Measurements from ENCODE around the gene TBL2.
"Not testable (repeated sequence)": the region's sequence is repeated elsewhere in the genome, so short reads cannot be mapped to it uniquely, and the experiment has no call there.

Gene TBL2

DNA sequence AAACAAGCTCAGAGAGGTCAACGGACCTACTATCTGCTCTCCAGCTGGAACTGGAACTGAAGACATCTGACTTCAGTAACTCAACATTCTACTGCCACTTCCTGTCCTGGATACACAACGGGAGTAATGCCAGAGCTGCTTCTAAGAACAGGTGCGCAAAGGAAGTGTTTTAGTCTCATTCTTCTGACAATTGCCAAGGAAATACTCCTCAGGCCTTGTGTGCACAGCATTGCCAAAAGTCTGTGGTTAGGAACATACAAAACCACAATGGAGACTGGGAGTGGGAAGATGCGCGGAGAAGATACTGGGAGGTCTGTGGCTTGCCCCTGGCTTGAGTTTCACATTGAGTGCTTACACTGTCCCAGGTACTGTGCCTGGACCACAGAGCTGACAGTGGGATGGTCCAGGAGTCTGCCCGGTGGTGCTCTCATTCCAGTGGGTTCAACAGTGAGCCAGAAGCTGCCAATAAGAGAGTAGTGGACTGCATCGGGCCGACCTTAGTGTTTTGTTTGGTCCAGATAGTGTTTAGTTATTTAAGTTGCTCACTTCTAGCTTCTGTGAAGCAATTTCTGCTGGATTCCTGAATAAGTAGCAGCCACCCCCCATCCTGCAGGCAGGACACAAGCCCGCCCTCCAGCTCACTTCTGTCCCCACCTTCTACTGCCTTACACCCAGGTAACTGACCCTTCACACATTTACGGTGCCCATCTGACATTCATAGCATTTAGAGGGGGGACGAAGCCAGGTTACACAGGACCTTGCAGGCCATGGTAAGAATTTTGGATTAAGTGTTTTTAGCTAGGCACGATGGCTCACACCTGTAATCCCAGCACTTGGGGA, 10.3 kb downstream of the TBL2 start:
- H3K4me1 ChIP-seq (ENCODE audit: control insufficient read depth, insufficient read depth, low read length, unreplicated experiment), result peaks cover 8% of the 10 kb centered on the region
- H3K36me3 ChIP-seq (ENCODE audit: insufficient read depth, low read length), result peaks cover 7% of the 10 kb centered on the region; the same call in 1 of the 2 replicates
- H2AFZ ChIP-seq (ENCODE audit: low read length, unreplicated experiment), result no peak overlapping the region
- H3K27me3 ChIP-seq (ENCODE audit: insufficient read depth, low read length), result no peaks in the 10 kb centered on the region
- H3K4me3 ChIP-seq (ENCODE audit: low read depth, low read length), result no peak overlapping the region
- no peak overlapping the region for H3K27ac ChIP-seq (ENCODE audit: low read depth, low read length)
- no peaks in the 10 kb centered on the region for H3K79me2 ChIP-seq (ENCODE audit: control insufficient read depth, insufficient read depth, low read length, unreplicated experiment)

DNA sequence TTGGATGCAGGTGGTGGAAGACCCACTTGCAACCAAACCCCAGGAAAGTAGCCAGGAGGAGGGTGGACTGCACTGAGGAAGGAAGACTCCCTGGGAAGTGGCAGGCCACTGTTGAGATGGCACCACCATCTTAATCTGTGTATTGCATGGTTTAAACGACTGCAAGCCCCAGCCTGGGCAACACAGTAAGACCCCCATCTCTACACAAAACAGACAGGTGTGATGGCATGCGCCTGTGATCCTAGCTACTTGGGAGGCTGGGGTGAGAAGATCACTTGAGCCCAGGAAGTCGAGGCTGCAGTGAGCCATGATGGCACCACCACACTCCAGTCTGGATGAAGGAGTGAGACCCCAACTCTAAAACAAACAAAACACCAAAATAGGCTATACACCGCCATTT, 11.2 kb downstream of the TBL2 start:
- no peak overlapping the region for H2AFZ ChIP-seq (ENCODE audit: low read length, unreplicated experiment)
- no peak overlapping the region for H3K4me3 ChIP-seq (ENCODE audit: low read depth, low read length)
- peaks cover 3% of the 10 kb centered on the region; the same call in 1 of the 2 replicates for H3K36me3 ChIP-seq (ENCODE audit: insufficient read depth, low read length)
- H3K27ac ChIP-seq (ENCODE audit: low read depth, low read length), result no peak overlapping the region
- no peaks in the 10 kb centered on the region for H3K79me2 ChIP-seq (ENCODE audit: control insufficient read depth, insufficient read depth, low read length, unreplicated experiment)
- no peaks in the 10 kb centered on the region for H3K27me3 ChIP-seq (ENCODE audit: insufficient read depth, low read length)
- peaks cover 8% of the 10 kb centered on the region for H3K4me1 ChIP-seq (ENCODE audit: control insufficient read depth, insufficient read depth, low read length, unreplicated experiment)

DNA sequence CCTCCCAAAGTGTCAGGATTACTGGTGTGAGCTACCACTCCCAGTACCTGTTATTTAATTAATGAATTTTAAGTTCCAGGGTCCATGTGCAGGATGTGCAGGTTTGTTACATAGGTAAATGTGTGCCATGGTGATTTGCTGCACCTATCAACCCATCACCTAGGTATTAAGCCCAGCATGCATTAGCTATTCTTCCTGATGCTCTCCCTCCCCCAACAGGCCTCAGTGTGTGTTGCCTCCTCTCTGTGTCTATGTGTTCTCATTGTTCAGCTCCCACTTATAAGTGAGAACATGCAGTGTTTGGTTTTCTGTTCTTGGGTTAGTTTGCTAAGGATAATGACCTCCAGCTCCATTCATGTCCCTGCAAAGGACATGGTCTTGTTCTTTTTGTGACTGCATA, 11.9 kb downstream of the TBL2 start:
- not testable (repeated sequence) for H3K4me1 ChIP-seq (ENCODE audit: control insufficient read depth, insufficient read depth, low read length, unreplicated experiment); H3K27me3 ChIP-seq (ENCODE audit: insufficient read depth, low read length); H3K27ac ChIP-seq (ENCODE audit: low read depth, low read length); H2AFZ ChIP-seq (ENCODE audit: low read length, unreplicated experiment); H3K36me3 ChIP-seq (ENCODE audit: insufficient read depth, low read length); H3K79me2 ChIP-seq (ENCODE audit: control insufficient read depth, insufficient read depth, low read length, unreplicated experiment)
- H3K4me3 ChIP-seq (ENCODE audit: low read depth, low read length), result peak overlapping the region; percentile 72

DNA sequence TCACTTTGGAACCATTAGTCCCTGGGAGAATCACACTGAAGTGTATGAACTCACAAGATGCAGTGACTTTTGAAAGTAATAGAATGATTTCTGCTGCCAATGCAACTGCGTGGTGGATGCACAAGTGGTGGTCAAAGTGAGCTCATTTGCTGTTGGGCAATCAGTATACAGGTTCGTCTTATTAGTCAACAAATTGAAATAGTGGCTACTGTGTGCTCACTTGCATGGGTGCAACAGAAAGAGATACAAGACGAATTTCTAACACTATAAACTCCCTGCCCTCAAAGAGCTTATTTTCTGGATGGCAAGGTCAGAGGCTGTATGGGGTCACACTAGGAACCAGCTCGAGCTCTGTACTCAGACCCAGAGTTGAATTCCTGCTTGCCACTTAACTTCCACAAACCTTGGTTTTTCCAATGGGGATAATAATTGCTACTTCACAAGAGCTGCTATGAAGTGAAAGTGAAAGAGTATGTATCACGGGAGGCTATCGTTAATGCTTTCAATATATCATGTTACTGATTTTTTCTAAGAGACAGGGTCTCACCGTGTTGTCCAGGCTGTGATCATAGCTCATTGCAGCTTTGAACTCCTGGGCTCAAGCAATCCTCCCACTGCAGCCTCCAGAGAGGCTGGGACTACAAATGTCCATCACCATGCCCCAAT, 12.6 kb downstream of the TBL2 start:
- Histone ChIP-seq H3K4me1 (ENCODE audit: control insufficient read depth, insufficient read depth, low read length, unreplicated experiment) (peaks cover 8% of the 10 kb centered on the region), H2AFZ (ENCODE audit: low read length, unreplicated experiment) (peak overlapping the region; percentile 51), H3K27me3 (ENCODE audit: insufficient read depth, low read length) (no peaks in the 10 kb centered on the region), H3K79me2 (ENCODE audit: control insufficient read depth, insufficient read depth, low read length, unreplicated experiment) (no peaks in the 10 kb centered on the region), H3K27ac (ENCODE audit: low read depth, low read length) (no peak overlapping the region), H3K4me3 (ENCODE audit: low read depth, low read length) (peak overlapping the region; percentile 72), H3K36me3 (ENCODE audit: insufficient read depth, low read length) (no peaks in the 10 kb centered on the region)

DNA sequence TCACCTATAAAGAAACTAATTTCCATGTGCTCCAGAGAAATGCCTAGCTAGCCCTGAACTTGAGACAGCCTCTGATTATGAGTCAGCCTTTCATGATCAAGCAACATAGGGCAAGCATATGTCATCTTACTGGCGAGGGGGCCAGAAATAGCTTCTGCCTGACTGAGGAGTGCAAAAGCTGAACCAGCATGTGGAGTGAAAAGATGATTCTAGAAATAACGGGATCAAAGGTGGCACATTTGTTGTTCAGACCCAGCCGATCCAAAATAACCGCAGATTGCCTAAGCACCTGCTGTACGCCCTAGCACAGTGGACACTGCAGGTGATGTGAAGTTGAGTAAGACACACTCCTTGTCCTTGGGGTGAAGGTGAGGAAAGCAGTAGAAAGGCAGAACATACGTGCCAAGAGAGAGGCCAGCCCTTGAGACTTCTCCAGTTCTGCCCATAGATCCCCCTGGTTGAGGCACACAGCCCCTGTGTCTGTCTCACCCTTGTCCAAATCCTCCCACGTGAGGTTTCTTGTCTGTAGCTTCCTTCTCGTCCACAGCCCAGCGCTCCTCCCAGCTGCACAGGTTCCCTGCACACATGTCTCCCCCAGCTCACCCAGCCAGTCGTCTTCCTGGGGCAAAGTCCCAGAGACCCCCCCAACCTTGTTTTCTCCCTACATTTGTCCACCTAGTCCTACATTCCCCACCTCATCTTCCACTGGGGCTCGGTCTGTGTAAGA, 18.1 kb downstream of the TBL2 start:
- H3K4me3 ChIP-seq (ENCODE audit: low read depth, low read length), result no peak overlapping the region

DNA sequence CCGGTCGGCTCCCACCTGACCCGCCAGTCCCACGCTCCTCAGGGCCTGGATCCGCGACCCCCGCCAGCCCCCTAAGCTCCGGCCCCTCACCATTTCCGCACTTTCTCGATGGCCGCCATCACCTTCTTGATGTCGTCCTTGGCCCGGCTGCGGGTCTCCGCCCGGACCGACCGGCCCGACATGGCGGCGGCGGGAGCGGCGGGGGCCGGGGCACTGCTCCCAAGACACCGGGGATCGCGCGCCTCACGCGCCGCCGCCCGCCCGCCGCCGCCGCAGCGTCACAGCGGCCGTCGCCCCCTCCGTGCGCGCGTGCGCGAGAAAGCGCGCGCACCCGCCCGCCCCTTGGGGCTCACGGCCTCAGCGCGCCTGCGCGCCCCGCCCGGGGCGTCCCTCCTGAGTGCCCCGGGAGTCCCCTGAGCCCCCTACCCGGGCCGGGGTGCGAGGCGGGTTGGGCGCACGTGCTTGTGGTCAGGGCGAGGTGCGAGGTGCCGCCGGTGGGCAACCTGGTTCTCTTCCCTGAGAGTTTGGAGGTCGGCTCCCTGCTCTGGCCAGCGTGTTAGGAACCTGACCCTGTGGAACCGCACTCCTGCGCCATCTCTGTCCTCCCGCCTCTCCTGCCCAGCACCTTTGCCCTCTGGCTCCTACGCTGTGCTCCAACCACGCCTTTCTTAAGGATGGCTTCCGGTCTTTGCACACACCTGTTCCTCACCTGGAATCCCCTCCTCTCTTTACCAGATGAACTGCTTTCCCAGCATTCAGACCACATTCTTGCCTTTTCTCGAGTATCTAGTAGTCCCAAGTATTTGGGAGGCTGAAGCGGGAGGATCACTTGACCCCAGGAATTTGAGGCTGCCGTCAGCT, 20.8 kb downstream of the TBL2 start, which contains the start of gene BCL7B:
BCL7B (minus strand) TSS at position 294 of the 861 bp plus-strand sequence; CDS start at position 182, 112 bp downstream.
- peaks cover 41% of the 10 kb centered on the region for H3K79me2 ChIP-seq (ENCODE audit: control insufficient read depth, insufficient read depth, low read length, unreplicated experiment)
- peak within 1 kb of the TSS; percentile 92 for H2AFZ ChIP-seq (ENCODE audit: low read length, unreplicated experiment)
- peak within 1 kb of the TSS; percentile 99 for H3K27ac ChIP-seq (ENCODE audit: low read depth, low read length)
- peaks cover 25% of the 10 kb centered on the region for H3K4me1 ChIP-seq (ENCODE audit: control insufficient read depth, insufficient read depth, low read length, unreplicated experiment)
- H3K27me3 ChIP-seq (ENCODE audit: insufficient read depth, low read length), result no peaks in the 10 kb centered on the region
- peak within 1 kb of the TSS; percentile 91 for H3K4me3 ChIP-seq (ENCODE audit: low read depth, low read length)
- no peaks in the 10 kb centered on the region for H3K36me3 ChIP-seq (ENCODE audit: insufficient read depth, low read length)

More for the DNA sequence above, 18.1 kb downstream of the TBL2 start:
- peaks cover 17% of the 10 kb centered on the region for H3K79me2 ChIP-seq (ENCODE audit: control insufficient read depth, insufficient read depth, low read length, unreplicated experiment)
- no peaks in the 10 kb centered on the region for H3K36me3 ChIP-seq (ENCODE audit: insufficient read depth, low read length)
- no peak overlapping the region for H3K27ac ChIP-seq (ENCODE audit: low read depth, low read length)
- H3K27me3 ChIP-seq (ENCODE audit: insufficient read depth, low read length), result no peaks in the 10 kb centered on the region
- H2AFZ ChIP-seq (ENCODE audit: low read length, unreplicated experiment), result no peak overlapping the region
- peaks cover 22% of the 10 kb centered on the region for H3K4me1 ChIP-seq (ENCODE audit: control insufficient read depth, insufficient read depth, low read length, unreplicated experiment)

DNA sequence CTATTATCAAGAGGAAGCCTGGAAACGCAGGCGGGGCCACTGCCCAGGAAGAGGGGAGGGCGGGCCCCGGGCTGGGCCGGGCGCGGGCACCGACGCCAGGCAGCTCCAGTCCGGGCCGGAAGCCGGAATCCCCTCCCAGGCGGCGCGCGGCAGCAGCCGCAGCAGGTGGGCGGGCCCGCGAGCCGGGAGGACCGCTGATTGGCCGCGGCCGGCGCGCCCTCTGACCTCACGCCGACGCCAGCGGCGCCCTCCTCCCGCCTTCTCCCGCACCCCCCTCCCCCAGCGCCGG, 21.3 kb downstream of the TBL2 start:
- Histone ChIP-seq H3K27ac (ENCODE audit: low read depth, low read length) (peak overlapping the region; percentile 99), H3K36me3 (ENCODE audit: insufficient read depth, low read length) (no peaks in the 10 kb centered on the region; the same call in 1 of the 2 replicates), H3K79me2 (ENCODE audit: control insufficient read depth, insufficient read depth, low read length, unreplicated experiment) (peaks cover 47% of the 10 kb centered on the region), H3K4me3 (ENCODE audit: low read depth, low read length) (peak overlapping the region; percentile 91), H3K4me1 (ENCODE audit: control insufficient read depth, insufficient read depth, low read length, unreplicated experiment) (peaks cover 25% of the 10 kb centered on the region), H3K27me3 (ENCODE audit: insufficient read depth, low read length) (no peaks in the 10 kb centered on the region), H2AFZ (ENCODE audit: low read length, unreplicated experiment) (peak overlapping the region; percentile 79)

DNA sequence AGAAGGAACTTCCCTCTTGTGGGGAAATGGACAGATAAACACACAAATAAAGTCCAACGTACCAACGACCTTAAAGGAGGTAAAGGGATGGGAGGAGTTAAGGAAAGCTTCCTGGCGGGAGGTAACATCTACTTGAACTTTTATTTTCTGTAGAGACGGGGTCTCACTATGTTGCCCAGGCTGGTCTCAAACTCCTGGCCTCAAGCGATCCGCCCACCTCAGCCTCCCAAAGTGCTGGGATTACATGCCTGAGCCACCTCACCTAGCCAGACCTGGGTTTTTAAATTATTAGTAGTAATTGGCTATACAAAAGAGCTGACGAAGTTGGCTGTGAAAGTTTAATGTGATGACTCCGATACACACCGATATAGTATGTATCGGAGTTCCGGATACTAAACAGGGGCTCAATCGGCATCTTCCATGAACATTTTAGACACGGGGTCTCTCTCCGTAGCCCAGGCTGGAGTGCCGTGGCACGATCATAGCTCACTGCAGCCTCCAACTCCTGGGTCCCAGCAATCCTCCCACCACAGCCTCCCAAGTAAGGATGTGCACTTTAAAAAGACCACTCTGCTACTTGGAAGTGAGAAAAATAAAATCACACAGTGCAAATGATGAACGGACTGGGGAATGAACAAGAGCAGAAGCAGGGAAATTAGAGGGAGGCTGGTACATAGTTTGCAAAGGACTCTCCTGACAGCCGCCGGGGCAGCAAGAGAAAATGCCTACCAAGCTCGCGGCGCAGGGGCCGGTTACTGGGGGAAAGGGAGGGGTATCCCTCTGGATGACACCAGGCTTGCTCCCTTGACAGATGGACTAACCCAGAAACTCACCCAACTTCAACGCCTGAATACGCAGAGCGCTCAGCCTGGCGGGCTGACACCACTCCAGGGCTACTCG, 21.9 kb downstream of the TBL2 start:
- no peaks in the 10 kb centered on the region for H3K27me3 ChIP-seq (ENCODE audit: insufficient read depth, low read length)
- H3K4me3 ChIP-seq (ENCODE audit: low read depth, low read length), result peak overlapping the region; percentile 91
- H3K27ac ChIP-seq (ENCODE audit: low read depth, low read length), result peak overlapping the region; percentile 31; the same call in 1 of the 2 replicates
- peaks cover 48% of the 10 kb centered on the region for H3K79me2 ChIP-seq (ENCODE audit: control insufficient read depth, insufficient read depth, low read length, unreplicated experiment)
- H2AFZ ChIP-seq (ENCODE audit: low read length, unreplicated experiment), result peak overlapping the region; percentile 53
- peaks cover 25% of the 10 kb centered on the region for H3K4me1 ChIP-seq (ENCODE audit: control insufficient read depth, insufficient read depth, low read length, unreplicated experiment)
- H3K36me3 ChIP-seq (ENCODE audit: insufficient read depth, low read length), result no peaks in the 10 kb centered on the region; the same call in 1 of the 2 replicates

DNA sequence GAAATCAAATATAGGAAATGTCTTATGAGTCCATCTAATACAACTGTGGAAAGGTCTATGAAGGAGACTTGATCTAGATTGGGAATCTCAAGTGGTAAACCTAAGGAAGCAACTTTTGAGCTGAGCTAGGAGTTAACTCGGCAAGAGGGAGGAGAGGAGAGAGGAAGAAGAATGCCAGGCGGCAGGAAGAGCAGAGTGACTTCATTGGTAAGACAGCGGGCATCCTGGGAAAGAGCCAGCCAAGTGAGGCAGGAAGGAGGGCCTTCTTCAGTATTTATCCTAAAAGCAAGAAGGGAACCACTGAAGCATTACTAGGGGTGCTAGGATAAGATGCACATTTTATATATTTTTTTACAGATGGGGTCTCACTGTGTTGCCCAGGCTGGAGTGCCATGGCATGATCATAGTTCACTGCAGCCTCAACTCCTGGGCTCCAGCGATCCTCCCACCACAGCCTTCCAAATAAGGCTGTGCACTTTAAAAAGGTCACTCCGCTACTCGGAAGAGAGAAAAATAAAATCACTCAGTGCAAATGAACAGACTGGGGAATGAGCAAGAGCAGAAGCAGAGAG, 22.9 kb downstream of the TBL2 start:
- peaks cover 52% of the 10 kb centered on the region for H3K79me2 ChIP-seq (ENCODE audit: control insufficient read depth, insufficient read depth, low read length, unreplicated experiment)
- no peak overlapping the region for H3K27ac ChIP-seq (ENCODE audit: low read depth, low read length)
- no peaks in the 10 kb centered on the region for H3K27me3 ChIP-seq (ENCODE audit: insufficient read depth, low read length)
- no peak overlapping the region for H2AFZ ChIP-seq (ENCODE audit: low read length, unreplicated experiment)
- H3K36me3 ChIP-seq (ENCODE audit: insufficient read depth, low read length), result no peaks in the 10 kb centered on the region; the same call in 1 of the 2 replicates
- peaks cover 24% of the 10 kb centered on the region for H3K4me1 ChIP-seq (ENCODE audit: control insufficient read depth, insufficient read depth, low read length, unreplicated experiment)
- peak overlapping the region; percentile 91 for H3K4me3 ChIP-seq (ENCODE audit: low read depth, low read length)

All from ACC112 (cell line).